ENCODE data around the gene ATRAID.

- no peak for TF ChIP-seq CTCF (IDR thresholded peaks at IDR 0.05 in 8 of 11, conservative IDR thresholded peaks at IDR 0.05 in 3 of 11)
- TF ChIP-seq POLR2A (IDR thresholded peaks at IDR 0.05): no peak
- TF ChIP-seq POLR2AphosphoS5 (IDR thresholded peaks at IDR 0.05): no peak
Measured at GRCh38 chr2:27189989-27190388, 21.9 kb upstream of the ATRAID start.
